ENCODE results near the gene KLHDC7A. TPM values are rescaled to one million over a fixed set of nuclear protein-coding genes. Genes with fewer than 3 reads are reported as not detected.

The KLHDC7A gene
- polyA plus RNA-seq, 3 donors = not detected

- no peak for DNase-seq
- Histone ChIP-seq H3K27ac (ENCODE audit: low read depth in 1 of 2, low read length in 2 of 2) (no peak overlapping the region), H3K79me2 (ENCODE audit: insufficient read depth, low read length) (no peaks in the 10 kb centered on the region), H3K27me3 (ENCODE audit: control insufficient read depth in 2 of 2, insufficient read depth in 2 of 2, low read length in 2 of 2) (no peaks in the 10 kb centered on the region), H3K36me3 (replicated peaks in 1 of 2; ENCODE audit: control insufficient read depth in 1 of 2, insufficient read depth in 2 of 2, low read length in 2 of 2) (no peaks in the 10 kb centered on the region), H4K20me1 (ENCODE audit: insufficient read depth, low read length) (no peaks in the 10 kb centered on the region), H3K4me1 (ENCODE audit: control insufficient read depth in 1 of 2, insufficient read depth in 2 of 2, low read length in 2 of 2) (no peaks in the 10 kb centered on the region), H3K4me2 (replicated peaks; ENCODE audit: extremely low read depth, low read length, poor library complexity, severe bottlenecking) (no peak overlapping the region), H2AFZ (ENCODE audit: insufficient read depth, low read depth, low read length, poor library complexity, severe bottlenecking) (no peak overlapping the region), H3K9me3 (replicated peaks in 1 of 2; ENCODE audit: control insufficient read depth in 1 of 2, insufficient read depth in 1 of 2, low read length in 2 of 2) (no peaks in the 10 kb centered on the region), H3K9ac (ENCODE audit: insufficient read depth, low read length, poor library complexity, severe bottlenecking) (no peak overlapping the region), H3K4me3 (replicated peaks in 1 of 3; ENCODE audit: low read depth in 2 of 3, low read length in 3 of 3) (no peak overlapping the region)
- intact Hi-C loops (cut with micrococcal nuclease) = no loop called here
- Mint-ChIP-seq H3K27ac (no peak overlapping the region), H3K27me3 (ENCODE audit: low read depth in 3 of 3) (peaks cover 5 to 9% (median 6%) of the 10 kb centered on the region in 3 donors), H3K36me3 (no peaks in the 10 kb centered on the region), H3K4me3 (no peak overlapping the region), H3K9me3 (peaks cover 0 to 5% (median 0%) of the 10 kb centered on the region in 7 donors), H3K4me1 (no peaks in the 10 kb centered on the region)
- TF ChIP-seq CTCF (IDR thresholded peaks at IDR 0.05) = no peak
- no CpG with 5 or more reads among the region's 3 CpGs for WGBS (ENCODE audit: insufficient coverage)
Measured at GRCh38 chr1:18533259-18533658, 52.5 kb downstream of the KLHDC7A start.

- H3K27me3 Mint-ChIP-seq (ENCODE audit: low read depth in 3 of 3) = peaks cover 5 to 11% (median 7%) of the 10 kb centered on the region in 3 donors
- Histone ChIP-seq H4K20me1 (ENCODE audit: insufficient read depth, low read length) (no peaks in the 10 kb centered on the region), H2AFZ (ENCODE audit: insufficient read depth, low read depth, low read length, poor library complexity, severe bottlenecking) (no peak overlapping the region), H3K4me1 (ENCODE audit: control insufficient read depth in 1 of 2, insufficient read depth in 2 of 2, low read length in 2 of 2) (no peaks in the 10 kb centered on the region), H3K9me3 (replicated peaks in 1 of 2; ENCODE audit: control insufficient read depth in 1 of 2, insufficient read depth in 1 of 2, low read length in 2 of 2) (no peaks in the 10 kb centered on the region), H3K9ac (ENCODE audit: insufficient read depth, low read length, poor library complexity, severe bottlenecking) (no peak overlapping the region), H3K79me2 (ENCODE audit: insufficient read depth, low read length) (no peaks in the 10 kb centered on the region), H3K27me3 (ENCODE audit: control insufficient read depth in 2 of 2, insufficient read depth in 2 of 2, low read length in 2 of 2) (no peaks in the 10 kb centered on the region), H3K4me3 (replicated peaks in 1 of 3; ENCODE audit: low read depth in 2 of 3, low read length in 3 of 3) (no peak overlapping the region), H3K27ac (ENCODE audit: low read depth in 1 of 2, low read length in 2 of 2) (no peak overlapping the region), H3K4me2 (replicated peaks; ENCODE audit: extremely low read depth, low read length, poor library complexity, severe bottlenecking) (no peak overlapping the region), H3K36me3 (replicated peaks in 1 of 2; ENCODE audit: control insufficient read depth in 1 of 2, insufficient read depth in 2 of 2, low read length in 2 of 2) (no peaks in the 10 kb centered on the region)
- H3K27ac Mint-ChIP-seq = no peak overlapping the region
- no peak overlapping the region for H3K4me3 Mint-ChIP-seq
- WGBS (ENCODE audit: insufficient coverage) = 85% methylated on average over 4 of the region's 6 CpGs
- H3K9me3 Mint-ChIP-seq = peaks cover 0 to 5% (median 0%) of the 10 kb centered on the region in 7 donors
- intact Hi-C loops (cut with micrococcal nuclease) = no loop called here
- no peak for DNase-seq
- H3K36me3 Mint-ChIP-seq = no peaks in the 10 kb centered on the region
- TF ChIP-seq CTCF (IDR thresholded peaks at IDR 0.05) = no peak
- H3K4me1 Mint-ChIP-seq = no peaks in the 10 kb centered on the region
Measured at GRCh38 chr1:18534810-18535205, 54.1 kb downstream of the KLHDC7A start.

Small RNA genes lying within 50 kb of the gene (small RNA-seq; reads per million reads assigned to genes)
- gene DYNLL1P3 (ENCODE audit: insufficient read length, low read depth) = not detected

Other genes with a start within 250 kb of the KLHDC7A start
- gene PAX7, start 149.9 kb downstream of the KLHDC7A start, polyA plus RNA-seq = not detected